Epithelial cell of proximal tubule (primary cell): ENCODE measurements around the gene MAGED2. TPM values are rescaled to one million over a fixed set of nuclear protein-coding genes. Genes with fewer than 3 reads are reported as not detected.
"Not testable (repeated sequence)": the region's sequence is repeated elsewhere in the genome, so short reads cannot be mapped to it uniquely, and the experiment has no call there.

Experiments used
- DNase-seq: peaks from one replicate; pipeline ENCODE4 v3.0.0-alpha.2; 2011; ENCODE audit warnings: low read depth
- H3K4me3 ChIP-seq: 2 replicates; pipeline ENCODE4 v1.5.1; 2011; ENCODE audit warnings: low read depth, mild to moderate bottlenecking, low read length
- total RNA-seq: library from RNA; depleted of rRNA; stranded (reverse); fragments of >200 nt; gene quantifications from 2 replicates; pipeline ENCODE4 v1.2.3, GENCODE V29; 2015
- TF ChIP-seq, protein P1 (sequence below): conservative IDR thresholded peaks from 2 replicates; pipeline ENCODE4 v1.5.1; 2012; ENCODE audit warnings: low read depth, mild to moderate bottlenecking, low read length

Gene MAGED2
- total RNA-seq, 1 donor from 2014 or later = 138 TPM

DNA sequence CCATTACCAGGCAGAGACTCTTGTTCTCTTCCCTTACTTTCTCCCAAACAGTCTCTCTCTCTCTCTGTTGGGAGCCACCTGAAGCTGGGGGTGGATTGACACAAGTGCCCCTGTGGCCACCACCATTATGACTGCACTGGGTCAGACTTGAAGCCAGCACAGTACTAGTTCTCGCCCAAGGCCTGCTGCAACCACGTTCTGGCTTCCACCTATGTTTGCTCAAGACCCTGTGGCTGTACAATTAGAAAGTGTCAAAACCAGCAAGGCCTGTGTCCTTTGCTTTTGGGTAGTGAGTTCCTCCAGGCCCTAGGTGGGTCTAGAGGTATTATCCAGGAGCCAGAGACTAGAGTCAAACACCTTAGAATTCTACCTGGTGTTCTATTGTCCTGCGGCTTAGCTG, 31.0 kb downstream of the MAGED2 start:
- H3K4me3 ChIP-seq = no peak overlapping the region
- TF ChIP-seq, protein P1, sequence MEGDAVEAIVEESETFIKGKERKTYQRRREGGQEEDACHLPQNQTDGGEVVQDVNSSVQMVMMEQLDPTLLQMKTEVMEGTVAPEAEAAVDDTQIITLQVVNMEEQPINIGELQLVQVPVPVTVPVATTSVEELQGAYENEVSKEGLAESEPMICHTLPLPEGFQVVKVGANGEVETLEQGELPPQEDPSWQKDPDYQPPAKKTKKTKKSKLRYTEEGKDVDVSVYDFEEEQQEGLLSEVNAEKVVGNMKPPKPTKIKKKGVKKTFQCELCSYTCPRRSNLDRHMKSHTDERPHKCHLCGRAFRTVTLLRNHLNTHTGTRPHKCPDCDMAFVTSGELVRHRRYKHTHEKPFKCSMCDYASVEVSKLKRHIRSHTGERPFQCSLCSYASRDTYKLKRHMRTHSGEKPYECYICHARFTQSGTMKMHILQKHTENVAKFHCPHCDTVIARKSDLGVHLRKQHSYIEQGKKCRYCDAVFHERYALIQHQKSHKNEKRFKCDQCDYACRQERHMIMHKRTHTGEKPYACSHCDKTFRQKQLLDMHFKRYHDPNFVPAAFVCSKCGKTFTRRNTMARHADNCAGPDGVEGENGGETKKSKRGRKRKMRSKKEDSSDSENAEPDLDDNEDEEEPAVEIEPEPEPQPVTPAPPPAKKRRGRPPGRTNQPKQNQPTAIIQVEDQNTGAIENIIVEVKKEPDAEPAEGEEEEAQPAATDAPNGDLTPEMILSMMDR = no peak
- DNase-seq = no peak

GRCh38 chrX:54841184-54841874, 33.8 kb downstream of the MAGED2 start:
- H3K4me3 ChIP-seq, DNase-seq: not testable (repeated sequence)

GRCh38 chrX:54842607-54843006, 35.1 kb downstream of the MAGED2 start:
- TF ChIP-seq, protein P1 = no peak
- DNase-seq = no peak
- no peak overlapping the region for H3K4me3 ChIP-seq

GRCh38 chrX:54843050-54843449, 35.5 kb downstream of the MAGED2 start:
- no peak overlapping the region for H3K4me3 ChIP-seq
- TF ChIP-seq, protein P1 = no peak
- DNase-seq = no peak

GRCh38 chrX:54847700-54848099, 40.2 kb downstream of the MAGED2 start:
- H3K4me3 ChIP-seq, DNase-seq: not testable (repeated sequence)

GRCh38 chrX:54865208-54865607, 57.7 kb downstream of the MAGED2 start:
- H3K4me3 ChIP-seq = no peak overlapping the region
- TF ChIP-seq, protein P1 = no peak
- DNase-seq = no peak

Other genes starting within 250 kb of the MAGED2 start
- gene ITIH6, start 9.5 kb upstream of the MAGED2 start, total RNA-seq = not detected in 2 replicates
- 6.1 and 15.0 TPM in 2 replicates for gene TRO, start 113.1 kb downstream of the MAGED2 start, total RNA-seq
- gene PFKFB1, start 186.4 kb downstream of the MAGED2 start, total RNA-seq = 0.58 TPM in 1 of 2 replicates, not detected in the other
- 17.0 and 25.0 TPM in 2 replicates for gene APEX2, start 192.6 kb downstream of the MAGED2 start, total RNA-seq
- gene ALAS2, start 223.2 kb downstream of the MAGED2 start, total RNA-seq = not detected in 2 replicates